Progenitor cell of endocrine pancreas (in vitro differentiated cells): Measurements from ENCODE around the gene FALEC. TPM values are rescaled to one million over a fixed set of nuclear protein-coding genes. Genes with fewer than 3 reads are reported as not detected.

Experiments
- DNase-seq: peaks from one replicate; pipeline ENCODE4 v3.0.0; 2021; ENCODE audit warnings: low spot score; ENCODE audit not compliant: unreplicated experiment
- H3K27ac Mint-ChIP-seq: 2 replicates; pipeline ENCODE4 v1.8.0; 2021; ENCODE audit warnings: mild to moderate bottlenecking, moderate library complexity, mixed read lengths
- H3K27me3 Mint-ChIP-seq: 2 replicates; pipeline ENCODE4 v1.8.0; 2021; ENCODE audit warnings: mixed read lengths
- H3K36me3 Mint-ChIP-seq: 2 replicates; pipeline ENCODE4 v1.8.0; 2022; ENCODE audit warnings: mixed read lengths; ENCODE audit not compliant: insufficient read depth
- H3K4me1 Mint-ChIP-seq: 2 replicates; pipeline ENCODE4 v1.8.0; 2021; ENCODE audit warnings: low read depth, mixed read lengths
- H3K4me3 Mint-ChIP-seq: 2 replicates; pipeline ENCODE4 v1.8.0; 2021; ENCODE audit warnings: low read depth, mild to moderate bottlenecking, moderate library complexity, mixed read lengths
- H3K9me3 Mint-ChIP-seq: 2 replicates; pipeline ENCODE4 v1.8.0; 2021; ENCODE audit warnings: low read depth, mixed read lengths
- total RNA-seq: library from RNA; stranded (reverse); gene quantifications from 2 replicates; pipeline ENCODE4 v1.2.1, GENCODE V29; 2021
- TF ChIP-seq, protein P1 (sequence below): fragments of 200-600 bp; sonication (generic); IDR thresholded peaks from one replicate; pipeline ENCODE4 v1.5.0; 2021; ENCODE audit warnings: antibody characterized with exemption, mild to moderate bottlenecking; ENCODE audit not compliant: unreplicated experiment

FALEC gene
- total RNA-seq, 1 donor from 2014 or later, result 0.57 TPM

DNA sequence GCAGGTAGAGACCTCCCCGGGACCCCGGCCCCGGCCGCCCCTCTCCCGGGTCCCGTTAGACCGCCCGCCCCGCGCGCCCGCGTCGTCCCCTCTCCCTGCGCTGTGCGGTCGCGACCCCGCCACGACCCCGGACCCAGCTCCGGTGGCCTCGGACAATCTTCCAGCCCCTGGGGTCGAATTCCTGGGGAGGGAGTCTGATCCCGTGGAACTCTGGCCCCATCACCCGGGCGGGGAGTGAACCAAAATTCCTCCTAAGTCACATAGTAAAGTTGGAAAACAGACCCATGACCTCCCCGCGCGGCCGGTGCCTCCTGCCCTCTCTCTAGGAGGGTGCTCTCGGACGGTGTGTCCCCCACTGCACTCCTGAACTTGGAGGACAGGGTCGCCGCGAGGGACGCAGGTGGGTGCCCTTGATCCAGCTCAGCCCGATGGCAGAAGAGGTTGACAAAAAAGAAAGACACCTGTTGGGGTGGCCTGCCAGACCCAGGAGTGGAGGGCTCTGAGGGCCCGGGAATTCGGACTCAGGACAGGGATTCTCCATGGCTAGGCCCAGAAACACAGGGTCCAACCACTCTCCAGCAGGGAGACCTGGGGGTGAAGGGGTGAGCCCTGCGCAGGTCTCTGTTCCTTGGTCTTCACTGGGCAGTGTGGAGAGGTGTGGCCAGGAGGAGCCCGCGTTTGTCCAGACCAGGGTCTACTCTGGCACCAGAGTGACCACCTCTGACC, 34.1 kb downstream of the FALEC start:
- H3K27ac Mint-ChIP-seq, result peak overlapping the region; percentile 84

DNA sequence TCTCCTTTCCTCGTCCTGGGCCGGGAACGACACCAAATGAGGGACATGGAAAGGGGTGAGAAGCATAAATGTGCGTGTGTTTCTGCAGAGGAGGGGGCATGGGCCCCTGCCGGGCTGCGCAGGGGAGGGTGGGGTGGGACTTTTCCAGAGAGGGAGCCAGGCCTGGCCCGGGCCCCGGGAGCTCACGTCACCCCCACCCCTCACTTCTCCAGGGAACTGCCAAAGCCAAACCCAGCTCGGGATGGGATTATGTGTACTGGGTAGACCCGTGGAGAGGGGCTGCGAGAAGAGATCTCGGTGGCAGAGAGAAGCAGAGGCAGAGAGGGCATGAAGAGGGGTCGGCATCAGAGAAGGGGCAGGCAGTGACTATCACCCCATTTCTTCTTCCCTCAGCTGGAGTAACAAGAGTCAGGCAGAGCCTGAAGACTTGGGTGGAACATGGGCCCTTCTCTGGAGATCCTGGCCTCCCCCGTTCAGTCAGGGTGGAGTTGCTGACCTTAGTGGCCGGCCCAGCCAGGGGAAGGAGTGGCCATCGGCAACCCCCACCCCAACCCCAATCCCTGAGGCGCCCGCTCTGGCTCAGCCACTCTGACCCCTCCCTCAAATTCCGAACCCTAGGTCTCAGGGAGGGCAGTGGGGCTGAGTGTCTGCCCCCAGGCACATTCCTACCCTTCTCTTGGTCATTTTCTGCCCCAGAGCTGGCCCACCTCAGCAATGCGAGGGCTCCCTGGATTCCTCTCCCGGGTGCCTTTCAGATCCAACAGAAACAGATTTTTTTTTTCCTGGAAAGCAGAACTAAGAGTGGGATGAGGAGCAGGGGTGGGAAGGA, 34.9 kb downstream of the FALEC start:
- Mint-ChIP-seq H3K36me3 (no peaks in the 10 kb centered on the region), H3K27me3 (peaks cover 17% of the 10 kb centered on the region), H3K4me1 (peaks cover 7% of the 10 kb centered on the region), H3K9me3 (no peaks in the 10 kb centered on the region), H3K4me3 (no peak overlapping the region), H3K27ac (peak overlapping the region; percentile 67)
- no peak for DNase-seq
- TF ChIP-seq, protein P1, sequence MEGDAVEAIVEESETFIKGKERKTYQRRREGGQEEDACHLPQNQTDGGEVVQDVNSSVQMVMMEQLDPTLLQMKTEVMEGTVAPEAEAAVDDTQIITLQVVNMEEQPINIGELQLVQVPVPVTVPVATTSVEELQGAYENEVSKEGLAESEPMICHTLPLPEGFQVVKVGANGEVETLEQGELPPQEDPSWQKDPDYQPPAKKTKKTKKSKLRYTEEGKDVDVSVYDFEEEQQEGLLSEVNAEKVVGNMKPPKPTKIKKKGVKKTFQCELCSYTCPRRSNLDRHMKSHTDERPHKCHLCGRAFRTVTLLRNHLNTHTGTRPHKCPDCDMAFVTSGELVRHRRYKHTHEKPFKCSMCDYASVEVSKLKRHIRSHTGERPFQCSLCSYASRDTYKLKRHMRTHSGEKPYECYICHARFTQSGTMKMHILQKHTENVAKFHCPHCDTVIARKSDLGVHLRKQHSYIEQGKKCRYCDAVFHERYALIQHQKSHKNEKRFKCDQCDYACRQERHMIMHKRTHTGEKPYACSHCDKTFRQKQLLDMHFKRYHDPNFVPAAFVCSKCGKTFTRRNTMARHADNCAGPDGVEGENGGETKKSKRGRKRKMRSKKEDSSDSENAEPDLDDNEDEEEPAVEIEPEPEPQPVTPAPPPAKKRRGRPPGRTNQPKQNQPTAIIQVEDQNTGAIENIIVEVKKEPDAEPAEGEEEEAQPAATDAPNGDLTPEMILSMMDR, result no peak

More for the DNA sequence above, 34.1 kb downstream of the FALEC start:
- no peaks in the 10 kb centered on the region for H3K36me3 Mint-ChIP-seq
- no peaks in the 10 kb centered on the region for H3K9me3 Mint-ChIP-seq
- H3K27me3 Mint-ChIP-seq, result peaks cover 17% of the 10 kb centered on the region
- peaks cover 9% of the 10 kb centered on the region for H3K4me1 Mint-ChIP-seq
- no peak for DNase-seq
- H3K4me3 Mint-ChIP-seq, result peak overlapping the region; percentile 76
- TF ChIP-seq, protein P1, result no peak

DNA sequence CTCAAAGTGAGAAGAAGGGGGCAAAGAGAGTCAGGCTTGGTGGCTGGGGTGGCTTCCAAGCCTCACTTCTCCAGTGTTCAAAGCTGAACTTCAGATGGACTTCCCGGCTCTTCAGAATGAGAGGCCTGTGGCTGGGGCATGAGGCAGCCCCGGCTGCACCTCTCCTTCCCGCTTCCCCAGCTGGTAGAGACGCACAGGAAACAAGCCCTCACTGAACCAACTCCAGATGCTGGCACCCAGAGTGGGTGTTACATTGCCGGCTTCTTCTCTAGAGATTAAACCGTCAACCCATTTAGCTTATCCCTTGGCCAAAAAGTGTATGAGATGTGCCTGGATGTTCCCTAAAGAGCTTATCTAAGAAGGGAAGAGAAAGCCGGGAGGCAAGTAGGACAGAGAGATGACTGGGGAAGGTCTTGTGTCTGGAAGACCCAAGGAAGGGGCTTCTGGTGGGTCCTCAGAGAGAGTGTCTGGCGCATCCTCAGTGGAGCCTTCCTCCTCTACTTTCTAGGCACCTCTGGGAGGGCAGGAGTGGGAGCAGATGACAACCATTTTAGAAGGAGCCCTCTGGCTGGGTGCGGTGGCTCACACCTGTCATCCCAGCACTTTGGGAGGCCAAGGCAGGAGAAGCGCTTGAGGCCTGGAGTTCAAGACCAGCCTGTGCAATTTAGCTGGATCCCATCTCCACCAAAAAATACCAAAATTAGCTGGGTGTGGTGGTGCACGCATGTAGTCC, 35.7 kb downstream of the FALEC start:
- no peaks in the 10 kb centered on the region for H3K9me3 Mint-ChIP-seq
- no peak for DNase-seq
- H3K36me3 Mint-ChIP-seq, result no peaks in the 10 kb centered on the region
- H3K4me1 Mint-ChIP-seq, result peaks cover 6% of the 10 kb centered on the region
- no peak overlapping the region for H3K4me3 Mint-ChIP-seq
- no peak overlapping the region for H3K27ac Mint-ChIP-seq
- TF ChIP-seq, protein P1, result no peak
- peaks cover 17% of the 10 kb centered on the region for H3K27me3 Mint-ChIP-seq

DNA sequence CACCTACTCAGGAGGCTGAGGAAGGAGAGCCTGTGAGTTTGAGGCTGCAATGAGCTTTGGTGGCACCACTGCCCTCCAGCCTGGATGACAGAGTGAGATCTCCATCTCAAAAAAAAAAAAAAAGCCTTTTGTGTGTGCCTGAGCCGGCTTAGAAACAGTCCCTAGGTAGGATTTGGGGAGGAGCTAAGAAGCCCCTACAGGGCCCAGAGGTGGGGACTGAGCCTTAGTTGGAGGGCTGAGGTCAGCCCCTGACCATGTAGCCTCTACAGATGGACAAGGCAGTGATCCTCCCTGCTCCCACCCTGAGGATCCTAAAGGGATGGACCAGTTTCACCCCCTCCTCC, 36.2 kb downstream of the FALEC start:
- TF ChIP-seq, protein P1, result no peak
- H3K4me1 Mint-ChIP-seq, result peaks cover 5% of the 10 kb centered on the region
- DNase-seq, result no peak
- peaks cover 17% of the 10 kb centered on the region for H3K27me3 Mint-ChIP-seq
- H3K27ac Mint-ChIP-seq, result no peak overlapping the region
- no peaks in the 10 kb centered on the region for H3K9me3 Mint-ChIP-seq
- no peak overlapping the region for H3K4me3 Mint-ChIP-seq
- no peaks in the 10 kb centered on the region for H3K36me3 Mint-ChIP-seq
